H1 (cell line): ENCODE measurements around the gene DYRK1A. TPM values are rescaled to one million over a fixed set of nuclear protein-coding genes. Genes with fewer than 3 reads are reported as not detected.

Experiments used
- CTCF ChIA-PET: fragments of 300-600 bp; sonication (Branson Sonifier 250); formaldehyde crosslinking; loops from one replicate; lab custom pipeline; 2021; ENCODE audit not compliant: partially characterized antibody; lab: Charles Lee
- POLR2A ChIA-PET: fragments of 300-600 bp; sonication (Branson Sonifier 250); formaldehyde crosslinking; loops from one replicate; lab custom pipeline; 2021; ENCODE audit warnings: inconsistent platforms; ENCODE audit not compliant: partially characterized antibody; lab: Charles Lee
- DNase-seq, 2 experiments: peaks; one replicate each; pipeline versions ENCODE4 v3.0.0 to v3.0.0-alpha.2; 2010 to 2022; ENCODE audit warnings: low spot score in 2 of 2, low read depth in 1 of 2, mixed read lengths in 1 of 2
- FAIRE-seq: peaks from 2 replicates; lab custom pipeline; 2011; peaks lifted over from hg19 to GRCh38; lab: Jason Lieb, UNC
- H2AFZ ChIP-seq: 2 replicates; pipeline ENCODE4 v1.8.1; 2012; ENCODE audit warnings: low read length, inconsistent platforms
- H2AK5ac ChIP-seq: 2 replicates; pipeline ENCODE4 v1.6.1; 2013; ENCODE audit warnings: low read depth, low read length
- H2BK120ac ChIP-seq: replicated peaks from 2 replicates; pipeline ENCODE3; 2013; ENCODE audit warnings: low read depth, low read length, inconsistent platforms
- H2BK12ac ChIP-seq: 2 replicates; pipeline ENCODE4 v1.6.1; 2013; ENCODE audit warnings: low read depth, low read length
- H2BK15ac ChIP-seq: 2 replicates; pipeline ENCODE4 v1.6.1; 2013; ENCODE audit warnings: low read length
- H2BK20ac ChIP-seq: 2 replicates; pipeline ENCODE4 v1.6.1; 2013; ENCODE audit warnings: low read length
- H2BK5ac ChIP-seq: 2 replicates; pipeline ENCODE4 v1.6.1; 2013; ENCODE audit warnings: low read depth, low read length
- H3K14ac ChIP-seq: 2 replicates; pipeline ENCODE4 v1.6.1; 2013; ENCODE audit warnings: inconsistent platforms; ENCODE audit not compliant: insufficient read length
- H3K18ac ChIP-seq: 2 replicates; pipeline ENCODE4 v1.6.1; 2013; ENCODE audit warnings: low read length; ENCODE audit errors: extremely low read depth
- H3K23ac ChIP-seq: 2 replicates; pipeline ENCODE4 v1.6.1; 2013; ENCODE audit warnings: inconsistent platforms; ENCODE audit not compliant: insufficient read length
- H3K23me2 ChIP-seq: 2 replicates; pipeline ENCODE4 v1.6.1; 2013; ENCODE audit warnings: low read depth, low read length
- H3K27ac ChIP-seq: 2 replicates; pipeline ENCODE4 v1.6.1; 2011; ENCODE audit warnings: low read depth, low read length, inconsistent platforms
- H3K27me3 ChIP-seq, 4 experiments: replicated peaks in 1 of 4; 1 replicate in 1 of 4; 2 replicates in 3 of 4; pipeline versions ENCODE4 v1.6.1 to v1.8.1; 2011 to 2013; ENCODE audit warnings: low read length in 3 of 4, mild to moderate bottlenecking in 3 of 4, inconsistent platforms in 2 of 4, mixed read lengths in 2 of 4, moderate library complexity in 1 of 4; ENCODE audit not compliant: control insufficient read depth in 3 of 4, insufficient read depth in 3 of 4; ENCODE audit errors: extremely low read depth in 1 of 4
- H3K36me3 ChIP-seq, 4 experiments: 2 replicates each; pipeline versions ENCODE4 v1.6.1 to v1.8.1; 2011 to 2013; ENCODE audit warnings: mild to moderate bottlenecking in 4 of 4, low read length in 3 of 4, moderate library complexity in 2 of 4, control low read depth in 1 of 4, inconsistent platforms in 1 of 4; ENCODE audit not compliant: insufficient read depth in 4 of 4, control insufficient read depth in 2 of 4
- H3K4ac ChIP-seq: replicated peaks from 2 replicates; pipeline ENCODE3; 2013; ENCODE audit warnings: low read length, low read depth, mixed read lengths, inconsistent platforms; ENCODE audit not compliant: insufficient read length
- H3K4me1 ChIP-seq, 4 experiments: replicated peaks in 1 of 4; 1 replicate in 1 of 4; 2 replicates in 3 of 4; pipeline versions ENCODE4 v1.6.1 to v1.8.1; 2011 to 2013; ENCODE audit warnings: low read length in 3 of 4, inconsistent platforms in 2 of 4, mixed read lengths in 1 of 4; ENCODE audit not compliant: insufficient read depth in 4 of 4, control insufficient read depth in 3 of 4
- H3K4me2 ChIP-seq, 2 experiments: 2 replicates each; pipeline versions ENCODE4 v1.6.1 to v1.8.1; 2011 to 2013; ENCODE audit warnings: low read depth in 2 of 2, low read length in 2 of 2, control low read depth in 1 of 2, inconsistent platforms in 1 of 2, mild to moderate bottlenecking in 1 of 2; ENCODE audit not compliant: insufficient read depth in 1 of 2
- H3K4me3 ChIP-seq, 4 experiments: fragments of 200-600, 300-600 bp in 1 of 4; sonication (generic), shearing (Covaris generic), sonication (Bioruptor Twin) in 1 of 4; 2 replicates each; pipeline versions ENCODE4 v1.5.1 to v1.8.1; 2011 to 2016; ENCODE audit warnings: low read length in 4 of 4, low read depth in 3 of 4, control low read depth in 2 of 4, inconsistent platforms in 2 of 4, mild to moderate bottlenecking in 2 of 4, mixed read lengths in 1 of 4, moderate library complexity in 1 of 4; ENCODE audit not compliant: insufficient read depth in 2 of 4; ENCODE audit errors: extremely low read depth in 1 of 4
- H3K56ac ChIP-seq: replicated peaks from 2 replicates; pipeline ENCODE3; 2013; ENCODE audit warnings: low read depth, mild to moderate bottlenecking, mixed read lengths, low read length, inconsistent platforms; ENCODE audit not compliant: insufficient read length
- H3K79me1 ChIP-seq: 2 replicates; pipeline ENCODE4 v1.6.1; 2013; ENCODE audit warnings: low read depth, low read length, control low read depth
- H3K79me2 ChIP-seq, 2 experiments: 2 replicates each; pipeline versions ENCODE4 v1.6.1 to v1.8.1; 2012 to 2013; ENCODE audit warnings: low read length in 2 of 2, mild to moderate bottlenecking in 2 of 2, inconsistent platforms in 1 of 2; ENCODE audit not compliant: insufficient read depth in 2 of 2, control insufficient read depth in 1 of 2
- H3K9ac ChIP-seq, 4 experiments: replicated peaks in 1 of 4; 1 replicate in 1 of 4; 2 replicates in 3 of 4; pipeline versions ENCODE4 v1.6.1 to v1.8.1; 2011 to 2013; ENCODE audit warnings: low read depth in 3 of 4, low read length in 3 of 4, control low read depth in 2 of 4, mild to moderate bottlenecking in 2 of 4, moderate library complexity in 2 of 4, inconsistent platforms in 1 of 4; ENCODE audit errors: extremely low read depth in 1 of 4
- H3K9me3 ChIP-seq, 2 experiments: 2 replicates each; pipeline versions ENCODE4 v1.6.1 to v1.8.1; 2012 to 2013; ENCODE audit warnings: mild to moderate bottlenecking in 2 of 2, moderate library complexity in 2 of 2, control low read depth in 1 of 2, inconsistent platforms in 1 of 2, low read depth in 1 of 2, low read length in 1 of 2, mixed read lengths in 1 of 2; ENCODE audit not compliant: insufficient read depth in 2 of 2
- H4K20me1 ChIP-seq, 2 experiments: replicated peaks in 1 of 2; 2 replicates each; pipeline versions ENCODE3 to v1.8.1; 2011 to 2013; ENCODE audit warnings: inconsistent platforms in 2 of 2, low read length in 2 of 2, mild to moderate bottlenecking in 1 of 2; ENCODE audit not compliant: insufficient read depth in 2 of 2, control insufficient read depth in 1 of 2
- H4K5ac ChIP-seq: 2 replicates; pipeline ENCODE4 v1.6.1; 2013; ENCODE audit warnings: low read length, low read depth, mixed read lengths, inconsistent platforms; ENCODE audit not compliant: insufficient read length
- H4K8ac ChIP-seq: 2 replicates; pipeline ENCODE4 v1.8.0; 2013; ENCODE audit warnings: mild to moderate bottlenecking, moderate library complexity, low read length, inconsistent platforms; ENCODE audit not compliant: insufficient read depth; ENCODE audit errors: extremely low read depth
- H4K91ac ChIP-seq: replicated peaks from 2 replicates; pipeline ENCODE3; 2013; ENCODE audit warnings: low read length, mixed read lengths, inconsistent platforms; ENCODE audit not compliant: insufficient read length
- ASH2L ChIP-seq: fragments of 200-600, 300-600 bp; sonication (generic); IDR thresholded peaks from one replicate; pipeline ENCODE4 v1.7.1; 2017; ENCODE audit warnings: low read length
- BRCA1 ChIP-seq: IDR thresholded peaks from 2 replicates; pipeline ENCODE4 v1.6.1; 2012; ENCODE audit warnings: low read depth, low read length, improper control_type of control experiment
- CTBP2 ChIP-seq: IDR thresholded peaks from 2 replicates; pipeline ENCODE4 v1.7.0; 2011; ENCODE audit warnings: borderline replicate concordance, mild to moderate bottlenecking, moderate library complexity, mixed read lengths, low read length; ENCODE audit not compliant: insufficient read depth, insufficient read length
- CTCF ChIP-seq, 3 experiments: IDR thresholded peaks; 1 replicate in 2 of 3; 2 replicates in 1 of 3; pipeline versions ENCODE4 v1.5.1 to v1.6.1; 2011; ENCODE audit warnings: low read length in 3 of 3, mild to moderate bottlenecking in 3 of 3, inconsistent platforms in 2 of 3, low read depth in 1 of 3, moderate library complexity in 1 of 3; ENCODE audit not compliant: insufficient read depth in 1 of 3; ENCODE audit errors: control extremely low read depth in 1 of 3
- EZH2 ChIP-seq: fragments of 200-600 bp; sonication (generic); IDR thresholded peaks from 2 replicates; pipeline ENCODE4 v1.7.1; 2012; ENCODE audit warnings: low read depth, mild to moderate bottlenecking, moderate library complexity, low read length, inconsistent platforms; ENCODE audit not compliant: severe bottlenecking
- MAFK ChIP-seq: IDR thresholded peaks from 2 replicates; pipeline ENCODE4 v1.6.1; 2012; ENCODE audit warnings: low read depth, mild to moderate bottlenecking, improper control_type of control experiment, low read length
- RNF2 ChIP-seq: fragments of 200-900, 300-1000 bp; sonication (generic); IDR thresholded peaks from 2 replicates; pipeline ENCODE4 v1.7.1; 2016; ENCODE audit warnings: borderline replicate concordance, low read depth, mild to moderate bottlenecking, antibody characterized with exemption, low read length; ENCODE audit not compliant: poor library complexity, severe bottlenecking; ENCODE audit errors: missing control alignments
- SRF ChIP-seq: IDR thresholded peaks from 2 replicates; pipeline ENCODE4 v1.6.1; 2011; ENCODE audit warnings: mild to moderate bottlenecking, low read depth, low read length, moderate library complexity
- USF2 ChIP-seq: IDR thresholded peaks from 2 replicates; pipeline ENCODE4 v1.6.1; 2011; ENCODE audit warnings: low read length, improper control_type of control experiment
- WGBS, 2 experiments: shearing (Covaris generic) in 1 of 2; methylation state at CpG; one replicate each; pipeline versions ENCODE4 v1.1.6 to v1.1.7; 2013 to 2015; ENCODE audit warnings: low lambda C conversion rate in 2 of 2, mixed read lengths in 2 of 2, inconsistent platforms in 1 of 2, low coverage in 1 of 2, missing lambda C conversion rate in 1 of 2; ENCODE audit not compliant: insufficient replicate concordance in 2 of 2, insufficient coverage in 1 of 2, insufficient read length in 1 of 2; ENCODE audit errors: extremely low coverage in 1 of 2, missing lambda C conversion rate in 1 of 2; 5-methylcytosine and 5-hydroxymethylcytosine counted together
- polyA plus RNA-seq, 7 experiments: library from polyadenylated mRNA; depleted of rRNA in 3 of 7; stranded (reverse) in 5 of 7; unstranded in 2 of 7; fragments of >200 nt in 5 of 7; fragments of 200-250 nt in 2 of 7; gene quantifications; 1 replicate in 5 of 7; 2 replicates in 1 of 7; 4 replicates in 1 of 7; pipeline versions ENCODE4 v1.2.1 to v1.2.3, GENCODE V29; 2011 to 2013; ENCODE audit warnings: missing spikeins in 2 of 7, mixed read lengths in 2 of 7
- total RNA-seq: library from RNA; stranded (reverse); fragmentation: NEBNext Ultra II Directional; extraction: Animal tissue kit (Norgen Biotek cat#: 25700); gene quantifications from 2 replicates; pipeline ENCODE4 v1.2.1, GENCODE V29; 2021

Gene DYRK1A
- total and polyA plus RNA-seq, 2 of the 8 experiments (the other 6 are each of a cell fraction or from before 2014, with no cell fraction given) = 61.1 to 62.2 TPM

- Histone ChIP-seq H3K79me1 (peaks cover 7% of the 10 kb centered on the region), H4K91ac (no peak overlapping the region), H3K79me2 (peaks cover 68 to 99% of the 10 kb centered on the region in 2 experiments), H3K27ac (no peak overlapping the region), H2BK120ac (no peak overlapping the region), H2BK12ac (no peak overlapping the region), H2BK15ac (no peak overlapping the region), H2AK5ac (no peak overlapping the region), H3K14ac (no peak overlapping the region), H3K27me3 (peaks cover 0 to 2% (median 0%) of the 10 kb centered on the region in 4 experiments; a peak in 1 of 7 replicates), H4K20me1 (peaks cover 44 to 49% of the 10 kb centered on the region in 2 experiments), H2AFZ (no peak overlapping the region), H2BK5ac (no peak overlapping the region), H4K5ac (no peak overlapping the region), H3K4me1 (peaks cover 2 to 9% (median 8%) of the 10 kb centered on the region in 4 experiments; a peak in 4 of 7 replicates), H3K18ac (no peak overlapping the region), H3K4me3 (no peak overlapping the region), H3K56ac (no peak overlapping the region), H2BK20ac (no peak overlapping the region), H3K36me3 (no peaks in the 10 kb centered on the region), H4K8ac (no peak overlapping the region), H3K9me3 (no peaks in the 10 kb centered on the region), H3K4me2 (0 out of 4 replicates have a peak overlapping the region, but pooled peaks of 1 of the 2 experiments have one; percentile 2), H3K4ac (no peak overlapping the region), H3K23me2 (no peaks in the 10 kb centered on the region), H3K23ac (no peak overlapping the region), H3K9ac (no peak overlapping the region)
- 90% methylated on average over 8 of the region's 8 CpGs; no CpG with 5 or more reads in 1 of the 2 experiments for whole genome bisulfite sequencing, 2 experiments
- DNase-seq = no peak
- FAIRE-seq = no peak
- CTCF ChIA-PET = interaction anchor here (0.9 to 4.9 kb wide), 3 partner anchors 11 to 77 kb away, joined by 3 to 16 read pairs (median 5); no protein-coding TSS in a partner anchor
- POLR2A ChIA-PET = interaction anchor here (0.9 to 3.7 kb wide), 6 partner anchors 9 to 125 kb away, joined by 3 to 9 read pairs (median 4); no protein-coding TSS in a partner anchor
- TF ChIP-seq RNF2 (no peak), SRF (no peak), CTBP2 (no peak), EZH2 (no peak), MAFK (no peak), BRCA1 (no peak), CTCF (IDR thresholded peaks at IDR 0.05; ENCODE audit: control extremely low read depth in 1 of 3, insufficient read depth in 1 of 3, low read depth in 1 of 3, low read length in 3 of 3) (no peak), ASH2L (no peak), USF2 (no peak)
Observed at GRCh38 chr21:37386151-37386550, 19.6 kb downstream of the DYRK1A start.
